ENCODE results near the gene KYNU. TPM values are rescaled to one million over a fixed set of nuclear protein-coding genes. Genes with fewer than 3 reads are reported as not detected.
A peak's percentile ranks its signal among the peaks of the same experiment; 100 is the strongest.
"Not testable (repeated sequence)": the region's sequence is repeated elsewhere in the genome, so short reads cannot be mapped to it uniquely, and the experiment has no call there.

Gene KYNU
- total RNA-seq, 2 donors from 2014 or later: 0.61 to 2.3 TPM

- DNase-seq: no peak
- intact Hi-C loops (cut with DNase I, micrococcal nuclease): no loop called here
- ATAC-seq: no peak
These were observed 107.2 kb downstream of the KYNU start for GRCh38 chr2:142984657-142985056.

- no peak for ATAC-seq
- intact Hi-C loops (cut with DNase I, micrococcal nuclease): no loop called here
These were observed 109.6 kb downstream of the KYNU start for GRCh38 chr2:142987044-142987443.

GRCh38 chr2:142989273-142990204, 112.1 kb downstream of the KYNU start:
- no peak for DNase-seq
- intact Hi-C loops (cut with DNase I, micrococcal nuclease): no loop called here
- no peak for ATAC-seq

More at GRCh38 chr2:142987044-142987443, 109.6 kb downstream of the KYNU start:
- DNase-seq: no peak

GRCh38 chr2:142991295-142991694, 113.8 kb downstream of the KYNU start:
- ATAC-seq: no peak

GRCh38 chr2:142992840-142993239, 115.4 kb downstream of the KYNU start:
- no peak for ATAC-seq
- DNase-seq: no peak
- intact Hi-C loops (cut with DNase I, micrococcal nuclease): no loop called here

More at GRCh38 chr2:142991295-142991694, 113.8 kb downstream of the KYNU start:
- intact Hi-C loops (cut with DNase I, micrococcal nuclease): no loop called here
- no peak for DNase-seq

- intact Hi-C loops (cut with DNase I, micrococcal nuclease): no loop called here
- ATAC-seq: no peak
- DNase-seq: no peak
These were observed 116.3 kb downstream of the KYNU start for GRCh38 chr2:142993771-142994170.

- ATAC-seq (no peak), DNase-seq (no peak)
- intact Hi-C loops (cut with DNase I, micrococcal nuclease): no loop called here
These were observed 117.2 kb downstream of the KYNU start for GRCh38 chr2:142994665-142995064.

- ATAC-seq (no peak), DNase-seq (no peak)
- intact Hi-C loops (cut with DNase I, micrococcal nuclease): no loop called here
These were observed 119.8 kb downstream of the KYNU start for GRCh38 chr2:142997231-142997630.

- intact Hi-C loops (cut with DNase I, micrococcal nuclease): no loop called here
- DNase-seq (no peak), ATAC-seq (no peak)
These were observed 123.1 kb downstream of the KYNU start for GRCh38 chr2:143000599-143000998.

GRCh38 chr2:143001501-143001900, 124.0 kb downstream of the KYNU start:
- no peak for ATAC-seq
- DNase-seq: no peak
- intact Hi-C loops (cut with DNase I, micrococcal nuclease): no loop called here

- intact Hi-C loops (cut with DNase I, micrococcal nuclease): no loop called here
- DNase-seq: no peak
- no peak for ATAC-seq
These were observed 138.2 kb downstream of the KYNU start for GRCh38 chr2:143015656-143016055.

- ATAC-seq (no peak), DNase-seq (peak in 1 of 2 donors; percentile 6)
- intact Hi-C loops (cut with DNase I, micrococcal nuclease): no loop called here
These were observed 149.1 kb downstream of the KYNU start for GRCh38 chr2:143026411-143027054.

- no peak for ATAC-seq
- DNase-seq: no peak
- intact Hi-C loops (cut with DNase I, micrococcal nuclease): no loop called here
These were observed 151.7 kb downstream of the KYNU start for GRCh38 chr2:143029141-143029540.

- ATAC-seq (no peak), DNase-seq (no peak)
- intact Hi-C loops (cut with DNase I, micrococcal nuclease): loop anchor here in 1 of 2 donors (10.0 kb wide), 1 partner anchor 225 kb away; no protein-coding TSS in a partner anchor
These were observed 152.7 kb downstream of the KYNU start for GRCh38 chr2:143030127-143030526.

GRCh38 chr2:143034292-143035074, 157.0 kb downstream of the KYNU start:
- DNase-seq (peak; percentile 31 to 44), ATAC-seq (peak; percentile 80)
- intact Hi-C loops (cut with DNase I, micrococcal nuclease): loop anchor here in 1 of 2 donors (10.0 kb wide), 1 partner anchor 220 kb away; no protein-coding TSS in a partner anchor

- DNase-seq (no peak), ATAC-seq (no peak)
- intact Hi-C loops (cut with DNase I, micrococcal nuclease): no loop called here
These were observed 174.0 kb downstream of the KYNU start for GRCh38 chr2:143051465-143051864.

- ATAC-seq; intact Hi-C loops (cut with DNase I, micrococcal nuclease); DNase-seq: not testable (repeated sequence)
These were observed 176.0 kb downstream of the KYNU start for GRCh38 chr2:143053437-143053836.

- intact Hi-C loops (cut with DNase I, micrococcal nuclease): no loop called here
- DNase-seq: no peak
- ATAC-seq: no peak
These were observed 179.1 kb downstream of the KYNU start for GRCh38 chr2:143056550-143056949.

GRCh38 chr2:143058851-143059250, 181.4 kb downstream of the KYNU start:
- no peak for ATAC-seq

More at GRCh38 chr2:143058851-143059250, 181.4 kb downstream of the KYNU start:
- intact Hi-C loops (cut with DNase I, micrococcal nuclease): no loop called here
- no peak for DNase-seq

Data from left colon (tissue), 2 donors.